Ectodermal cell (in vitro differentiated cells): ENCODE data around the gene RAB1B.

Experiments used
- H3K27ac ChIP-seq: 2 replicates; pipeline ENCODE4 v1.7.0; 2013; ENCODE audit warnings: mild to moderate bottlenecking, low read depth, low read length; ENCODE audit not compliant: insufficient read depth, poor library complexity, severe bottlenecking
- H3K27me3 ChIP-seq: 2 replicates; pipeline ENCODE4 v1.7.0; 2013; ENCODE audit warnings: mild to moderate bottlenecking, low read length; ENCODE audit not compliant: insufficient read depth, control insufficient read depth, poor library complexity, severe bottlenecking
- H3K36me3 ChIP-seq: one replicate; pipeline ENCODE4 v1.7.0; 2013; ENCODE audit warnings: low read length; ENCODE audit not compliant: control insufficient read depth, insufficient read depth
- H3K4me1 ChIP-seq: one replicate; pipeline ENCODE4 v1.7.0; 2013; ENCODE audit warnings: low read length; ENCODE audit not compliant: control insufficient read depth, insufficient read depth
- H3K4me3 ChIP-seq: 2 replicates; pipeline ENCODE4 v1.7.0; 2013; ENCODE audit warnings: low read depth, low read length, control low read depth; ENCODE audit not compliant: insufficient read depth
- H3K9me3 ChIP-seq: 2 replicates; pipeline ENCODE4 v1.7.0; 2013; ENCODE audit warnings: mild to moderate bottlenecking, low read length, moderate library complexity; ENCODE audit not compliant: control insufficient read depth
- WGBS, 2 experiments: methylation state at CpG; one replicate each; pipeline ENCODE4 v1.1.7; 2013; ENCODE audit warnings: missing lambda C conversion rate in 2 of 2; 5-methylcytosine and 5-hydroxymethylcytosine counted together

The RAB1B gene

DNA sequence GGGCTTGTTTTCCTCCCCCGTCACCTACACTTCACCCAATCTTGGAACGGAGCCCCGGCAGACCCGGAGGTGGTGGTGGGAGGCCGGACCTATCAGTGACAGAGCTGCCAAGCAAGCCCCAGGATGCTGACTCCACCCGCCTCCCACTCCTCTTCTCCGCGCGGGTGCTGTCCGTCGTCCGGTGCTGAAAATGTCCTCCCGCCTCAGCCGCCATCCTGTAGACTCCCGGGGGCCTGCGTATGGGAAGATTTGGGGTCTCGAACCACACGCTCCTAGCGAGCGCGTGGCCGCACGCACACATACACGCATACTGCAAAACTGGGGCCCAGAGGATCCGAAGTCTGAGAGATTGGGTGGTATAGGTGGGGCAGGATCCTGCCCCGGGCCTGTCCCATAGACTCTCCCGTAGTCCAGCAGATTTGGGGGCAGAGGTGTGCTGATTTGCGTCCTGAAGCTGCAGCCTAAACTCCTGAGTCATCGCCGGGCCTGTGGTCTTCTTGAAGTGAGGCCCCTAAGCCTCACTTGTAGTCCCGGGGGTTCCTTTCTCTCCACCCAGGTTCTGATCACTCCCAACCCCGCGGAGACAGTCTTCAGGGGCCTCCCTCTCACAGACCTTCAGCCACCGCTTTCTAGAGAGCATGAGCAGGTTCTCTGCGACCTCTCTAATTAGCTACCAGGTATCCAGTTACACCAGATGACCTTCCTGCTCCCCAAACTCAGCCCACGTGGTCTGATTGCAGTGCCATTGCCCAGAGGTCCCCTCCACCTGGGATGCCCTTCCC lies 21.3 kb downstream of the RAB1B start:
- H3K4me1 ChIP-seq = peaks cover 12% of the 10 kb centered on the region
- 15 to 16% methylated on average over 34 to 36 of the region's 36 CpGs for WGBS, 2 experiments
- H3K4me3 ChIP-seq = peak overlapping the region; percentile 69
- H3K9me3 ChIP-seq = no peaks in the 10 kb centered on the region
- no peaks in the 10 kb centered on the region for H3K36me3 ChIP-seq
- peaks cover 48% of the 10 kb centered on the region for H3K27me3 ChIP-seq
- peak overlapping the region; percentile 76 for H3K27ac ChIP-seq

GRCh38 chr11:66290330-66290621 lies 21.8 kb downstream of the RAB1B start:
- H3K27me3 ChIP-seq = peaks cover 48% of the 10 kb centered on the region
- H3K27ac ChIP-seq = no peak overlapping the region
- H3K9me3 ChIP-seq = no peaks in the 10 kb centered on the region
- H3K4me1 ChIP-seq = peaks cover 12% of the 10 kb centered on the region
- no peaks in the 10 kb centered on the region for H3K36me3 ChIP-seq
- WGBS, 2 experiments = 80 to 93% methylated on average over 2 of the region's 2 CpGs
- H3K4me3 ChIP-seq = no peak overlapping the region

- no peak overlapping the region for H3K27ac ChIP-seq
- H3K4me1 ChIP-seq = peaks cover 12% of the 10 kb centered on the region
- no peaks in the 10 kb centered on the region for H3K36me3 ChIP-seq
- H3K9me3 ChIP-seq = no peaks in the 10 kb centered on the region
- H3K27me3 ChIP-seq = peaks cover 48% of the 10 kb centered on the region
- 18 to 20% methylated on average over 16 of the region's 16 CpGs for WGBS, 2 experiments
- H3K4me3 ChIP-seq = no peak overlapping the region
Measured at GRCh38 chr11:66291303-66291705, 22.9 kb downstream of the RAB1B start.

- peaks cover 12% of the 10 kb centered on the region for H3K4me1 ChIP-seq
- peak within 1 kb of the TSS; percentile 35 for H3K4me3 ChIP-seq
- H3K36me3 ChIP-seq = no peaks in the 10 kb centered on the region
- H3K9me3 ChIP-seq = no peaks in the 10 kb centered on the region
- peaks cover 48% of the 10 kb centered on the region for H3K27me3 ChIP-seq
- no peak within 1 kb of the TSS for H3K27ac ChIP-seq
- 2 to 3% methylated on average over 95 of the region's 95 CpGs for WGBS, 2 experiments
Measured at GRCh38 chr11:66291706-66292542, 23.5 kb downstream of the RAB1B start, which contains the start of gene TMEM151A. Gene TMEM151A (plus strand): TSS chr11:66291894. CDS start chr11:66292014, 120 bp downstream.

GRCh38 chr11:66292543-66293332 lies 24.3 kb downstream of the RAB1B start:
- Histone ChIP-seq H3K9me3 (no peaks in the 10 kb centered on the region), H3K4me1 (peaks cover 19% of the 10 kb centered on the region), H3K36me3 (no peaks in the 10 kb centered on the region), H3K27me3 (peaks cover 48% of the 10 kb centered on the region), H3K4me3 (peak overlapping the region; percentile 35), H3K27ac (no peak overlapping the region)
- 73 to 74% methylated on average over 17 of the region's 17 CpGs for WGBS, 2 experiments

GRCh38 chr11:66293352-66293751 lies 24.9 kb downstream of the RAB1B start:
- H3K27me3 ChIP-seq = peaks cover 48% of the 10 kb centered on the region
- H3K27ac ChIP-seq = no peak overlapping the region
- H3K4me1 ChIP-seq = peaks cover 22% of the 10 kb centered on the region
- 78 to 94% methylated on average over 4 of the region's 4 CpGs for WGBS, 2 experiments
- no peak overlapping the region for H3K4me3 ChIP-seq
- no peaks in the 10 kb centered on the region for H3K36me3 ChIP-seq
- H3K9me3 ChIP-seq = no peaks in the 10 kb centered on the region

DNA sequence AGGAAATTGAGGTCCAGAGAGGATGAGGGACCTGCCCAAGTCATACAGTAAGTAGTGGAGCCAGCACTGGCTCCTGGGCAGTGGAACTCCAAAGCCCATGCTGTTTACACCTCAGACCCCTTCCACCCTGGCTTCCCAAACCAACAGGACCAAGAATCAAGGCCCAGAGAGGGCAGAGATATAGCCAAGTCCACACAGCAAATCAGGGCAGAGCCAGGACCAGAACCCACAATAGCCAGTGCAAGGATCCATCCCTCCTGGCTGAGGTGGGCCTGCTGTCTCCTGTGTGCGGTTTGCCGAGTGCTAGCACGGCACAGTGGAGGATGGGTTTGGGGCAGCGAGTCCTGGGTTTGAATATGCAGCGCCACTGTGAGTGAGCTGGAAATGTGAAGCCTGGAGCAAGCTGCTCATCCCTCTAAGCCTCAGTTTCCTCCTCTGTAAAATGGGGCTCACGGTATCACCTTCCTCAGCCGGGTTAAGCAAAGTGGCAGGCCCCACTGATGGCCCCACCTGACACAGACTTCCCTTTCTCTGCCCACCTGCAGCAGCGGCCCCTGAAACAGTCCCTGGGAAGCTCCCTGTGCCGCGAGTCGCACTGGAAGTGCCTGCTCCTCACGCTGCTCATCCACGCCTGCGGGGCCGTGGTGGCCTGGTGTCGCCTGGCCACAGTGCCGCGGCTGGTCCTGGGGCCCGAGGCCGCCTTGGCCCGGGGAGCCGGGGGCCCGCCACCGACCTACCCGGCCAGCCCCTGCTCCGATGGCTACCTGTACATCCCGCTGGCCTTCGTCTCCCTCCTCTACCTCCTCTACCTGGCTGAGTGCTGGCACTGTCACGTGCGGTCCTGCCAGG lies 25.6 kb downstream of the RAB1B start:
- 92% methylated on average over 30 of the region's 30 CpGs for WGBS, 2 experiments
- Histone ChIP-seq H3K27me3 (peaks cover 48% of the 10 kb centered on the region), H3K36me3 (no peaks in the 10 kb centered on the region), H3K4me3 (no peak overlapping the region), H3K27ac (no peak overlapping the region), H3K4me1 (peaks cover 22% of the 10 kb centered on the region), H3K9me3 (no peaks in the 10 kb centered on the region)

- no peak overlapping the region for H3K4me3 ChIP-seq
- H3K4me1 ChIP-seq = peaks cover 18% of the 10 kb centered on the region
- H3K9me3 ChIP-seq = no peaks in the 10 kb centered on the region
- no peaks in the 10 kb centered on the region for H3K36me3 ChIP-seq
- 95 to 96% methylated on average over 123 of the region's 123 CpGs for WGBS, 2 experiments
- peaks cover 45% of the 10 kb centered on the region for H3K27me3 ChIP-seq
- H3K27ac ChIP-seq = no peak overlapping the region
Measured at GRCh38 chr11:66294626-66295620, 26.5 kb downstream of the RAB1B start.
